ENCODE measurements around the gene PPFIA4. TPM values are rescaled to one million over a fixed set of nuclear protein-coding genes. Genes with fewer than 3 reads are reported as not detected.

The PPFIA4 gene
- polyA plus RNA-seq, 12 donors = 23.9 to 70.8 (median 49.7) TPM; not detected in 1

DNA sequence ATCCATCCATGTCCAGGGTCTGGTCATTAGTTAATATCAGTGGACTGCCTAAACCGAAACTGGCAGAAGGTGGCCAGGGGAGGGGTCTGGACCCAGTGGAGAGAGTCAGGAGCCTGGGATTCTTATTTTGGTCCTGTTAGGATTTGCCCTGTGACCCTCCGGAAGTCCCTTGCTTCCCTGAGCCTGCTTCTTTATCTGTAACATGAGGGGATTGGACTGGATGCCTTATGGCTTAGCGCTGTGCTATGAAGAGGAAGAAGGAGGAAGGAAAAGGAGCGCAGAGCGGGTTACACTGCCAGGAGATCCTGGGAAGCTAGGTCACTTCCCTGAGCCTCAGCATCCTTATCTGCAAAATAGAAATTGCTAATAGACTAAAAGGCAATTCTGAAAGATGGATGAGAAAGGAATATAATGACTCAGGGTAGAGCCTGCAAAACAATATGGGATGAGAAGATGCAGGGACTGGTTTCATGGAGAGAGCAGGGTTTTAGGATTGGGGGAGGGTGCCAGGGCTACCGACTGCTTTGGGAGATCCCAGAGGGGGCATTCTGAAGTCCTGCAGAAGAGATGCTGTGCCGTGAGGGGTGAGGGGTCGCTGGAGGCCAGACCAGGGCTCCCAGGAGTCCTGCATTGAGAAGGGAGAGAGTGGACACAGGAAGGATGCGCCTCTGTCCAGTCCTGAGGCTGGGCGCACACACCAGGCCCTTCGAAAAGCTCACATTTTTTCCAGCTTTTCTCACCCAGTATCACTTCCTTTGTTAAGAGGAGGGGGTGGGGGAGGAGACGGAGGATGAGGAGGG lies 100.8 kb downstream of the PPFIA4 start:
- DNase-seq = no peak

DNA sequence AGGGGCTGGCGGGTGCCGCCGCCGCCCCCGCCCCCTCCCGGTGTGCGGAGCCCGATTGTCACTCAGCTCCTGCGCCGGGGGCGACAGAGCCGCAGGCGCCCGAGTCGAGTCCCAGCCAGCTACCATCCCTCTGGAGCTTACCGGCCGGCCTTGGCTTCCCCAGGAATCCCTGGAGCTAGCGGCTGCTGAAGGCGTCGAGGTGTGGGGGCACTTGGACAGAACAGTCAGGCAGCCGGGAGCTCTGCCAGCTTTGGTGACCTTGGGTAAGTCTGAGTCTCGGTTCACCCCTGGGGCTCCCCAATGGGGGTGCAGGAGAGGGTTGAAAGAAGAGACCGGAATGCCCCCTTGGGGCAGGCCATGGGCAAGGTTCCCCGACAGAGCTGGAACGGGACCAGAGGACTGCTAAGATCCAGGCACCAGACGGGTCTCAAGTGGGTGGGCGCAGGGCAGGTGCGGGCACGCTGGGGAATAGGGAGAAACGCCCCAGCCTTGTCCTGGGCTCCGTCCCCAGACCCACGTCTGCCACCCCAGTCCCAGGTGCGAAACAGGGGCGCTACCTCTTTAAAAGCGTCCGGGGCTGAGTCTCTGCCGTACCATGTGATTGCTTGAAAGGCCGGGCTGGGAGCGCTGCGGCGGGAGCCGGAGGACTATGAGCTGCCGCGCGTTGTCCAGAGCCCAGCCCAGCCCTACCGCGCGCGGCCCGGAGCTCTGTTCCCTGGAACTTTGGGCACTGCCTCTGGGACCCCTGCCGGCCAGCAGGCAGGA lies 101.6 kb downstream of the PPFIA4 start, which contains the start of gene ADORA1:
Gene ADORA1, plus strand, starts transcription at position 61 of the 765 bp plus-strand sequence. CDS start 1,116 bp downstream, outside the sequence.
- DNase-seq = peak; percentile 41

DNA sequence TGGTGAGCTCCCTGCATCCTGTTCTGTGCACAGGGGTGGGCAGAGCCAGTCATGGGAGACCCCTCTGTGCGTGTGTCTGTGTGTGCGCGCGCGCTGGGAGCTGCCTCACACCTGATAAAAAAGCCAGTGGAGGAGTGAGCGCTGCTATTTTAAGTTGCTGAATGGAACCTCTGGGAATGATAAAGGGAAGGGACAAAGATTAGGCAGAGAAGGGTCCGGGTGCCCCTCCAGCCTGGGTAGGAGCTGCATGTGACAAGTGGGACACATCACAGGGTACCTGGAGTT lies 102.1 kb downstream of the PPFIA4 start:
- no peak for DNase-seq

Other genes with a start within 250 kb of the PPFIA4 start
- gene KDM5B, start 218.1 kb upstream of the PPFIA4 start, polyA plus RNA-seq (ENCODE audit: insufficient read length in 12 of 12) = 10 to 100 TPM in 11 of 12 donors, not detected in 1; 37.7 to 88.6 (median 46.1) TPM
- 1 to 10 TPM in 10 of 12 donors, not detected in 2; 1.6 to 5.2 (median 2.5) TPM for gene PCAT6, start 215.5 kb upstream of the PPFIA4 start, polyA plus RNA-seq (ENCODE audit: insufficient read length in 12 of 12)
- gene RABIF, start 137.3 kb upstream of the PPFIA4 start, polyA plus RNA-seq (ENCODE audit: insufficient read length in 12 of 12) = 1 to 10 TPM in 10 of 12 donors, not detected in 2; 6.7 to 8.5 (median 7.6) TPM
- gene KLHL12, start 99.3 kb upstream of the PPFIA4 start, polyA plus RNA-seq (ENCODE audit: insufficient read length in 12 of 12) = 10 to 100 TPM in 11 of 12 donors, not detected in 1; 16.4 to 26.4 (median 22.6) TPM
- 10 to 100 TPM in 11 of 12 donors, not detected in 1; 61.1 to 98.8 (median 72.9) TPM for gene ADIPOR1, start 68.2 kb upstream of the PPFIA4 start, polyA plus RNA-seq (ENCODE audit: insufficient read length in 12 of 12)
- gene CYB5R1, start 59.2 kb upstream of the PPFIA4 start, polyA plus RNA-seq (ENCODE audit: insufficient read length in 12 of 12) = 100 to 1,000 TPM in 2 of 12 donors, 10 to 100 TPM in 9, not detected in 1; 40.7 to 109 (median 80.3) TPM
- 10 to 100 TPM in 11 of 12 donors, not detected in 1; 33.4 to 54.2 (median 37.2) TPM for gene TMEM183A, start 19.1 kb upstream of the PPFIA4 start, polyA plus RNA-seq (ENCODE audit: insufficient read length in 12 of 12)
- gene MYOG, start 59.5 kb downstream of the PPFIA4 start, polyA plus RNA-seq (ENCODE audit: insufficient read length in 12 of 12) = 100 to 1,000 TPM; 147 to 598 (median 360) TPM
- 1 to 10 TPM in 10 of 12 donors, not detected in 2; 2.1 to 8.3 (median 3.2) TPM for gene ADORA1, start 101.2 kb downstream of the PPFIA4 start, polyA plus RNA-seq (ENCODE audit: insufficient read length in 12 of 12)
- 100 to 1,000 TPM in 11 of 12 donors, not detected in 1; 134 to 423 (median 239) TPM for gene MYBPH, start 149.3 kb downstream of the PPFIA4 start, polyA plus RNA-seq (ENCODE audit: insufficient read length in 12 of 12)
- 1 to 10 TPM in 3 of 12 donors, under 1 TPM in 7, not detected in 2; 0.16 to 4.6 (median 0.78) TPM for gene CHI3L1, start 160.2 kb downstream of the PPFIA4 start, polyA plus RNA-seq (ENCODE audit: insufficient read length in 12 of 12)
- under 1 TPM in 10 of 12 donors, not detected in 2; 0.20 to 0.91 (median 0.58) TPM for gene CHIT1, start 203.2 kb downstream of the PPFIA4 start, polyA plus RNA-seq (ENCODE audit: insufficient read length in 12 of 12)

Measured in muscle of arm (tissue), 12 donors.